Measurements from ENCODE around the gene SMYD2. TPM values are rescaled to one million over a fixed set of nuclear protein-coding genes. Genes with fewer than 3 reads are reported as not detected.
A peak's percentile ranks its signal among the peaks of the same experiment; 100 is the strongest.

SMYD2 gene
- total RNA-seq, 2 experiments from 2014 or later: 38.2 to 40.1 TPM

DNA sequence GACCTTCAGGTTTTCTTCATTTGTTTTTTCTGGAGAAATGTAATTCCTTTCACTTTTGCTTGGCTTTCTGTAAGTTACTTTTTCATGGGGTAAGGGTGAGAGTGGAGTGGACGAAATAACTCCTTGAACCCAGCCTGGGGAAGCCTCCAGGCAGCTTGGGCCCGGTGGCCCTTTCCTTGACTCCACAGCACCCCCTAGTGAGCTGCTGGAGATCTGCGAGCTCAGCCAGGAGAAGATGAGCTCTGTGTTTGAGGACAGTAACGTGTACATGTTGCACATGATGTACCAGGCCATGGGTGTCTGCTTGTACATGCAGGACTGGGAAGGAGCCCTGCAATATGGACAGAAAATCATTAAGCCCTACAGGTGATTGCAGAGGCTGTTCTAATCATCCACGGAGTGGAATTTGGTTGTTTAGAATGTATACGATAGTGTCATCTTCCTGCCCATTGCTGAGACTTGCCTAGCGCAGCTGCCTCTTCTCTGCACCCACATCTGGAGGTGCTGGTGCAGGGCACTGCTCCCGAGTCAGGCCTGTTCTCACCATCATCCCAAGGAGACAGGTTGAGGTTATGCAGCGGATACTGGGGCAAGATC lies 51.0 kb downstream of the SMYD2 start:
- Mint-ChIP-seq H3K9me3 (ENCODE audit: low read depth) (no peaks in the 10 kb centered on the region), H3K4me3 (no peak overlapping the region), H3K4me1 (peaks cover 3% of the 10 kb centered on the region), H3K36me3 (ENCODE audit: low read depth) (peaks cover 28% of the 10 kb centered on the region), H3K27me3 (no peaks in the 10 kb centered on the region), H3K27ac (no peak overlapping the region)
- ATAC-seq (peak; percentile 60), DNase-seq (peak; percentile 78)
- ChIA-PET CTCF (interaction anchor here (0.6 to 11.8 kb wide), 67 partner anchors 8 to 1192 kb away, joined by 3 to 342 read pairs (median 4); partner anchors contain the start of genes CENPF and SMYD2), POLR2A (no interaction called here)
- intact Hi-C loops (cut with DNase I, micrococcal nuclease): loop anchor here (1.0 to 5.0 kb wide), 5 partner anchors 118 to 1210 kb away; partner anchors contain the start of gene CENPF (in 1 of the 2)

- DNase-seq (peak; percentile 72), ATAC-seq (peak; percentile 21)
- Mint-ChIP-seq H3K27ac (no peak overlapping the region), H3K4me3 (no peak overlapping the region), H3K27me3 (no peaks in the 10 kb centered on the region), H3K4me1 (no peaks in the 10 kb centered on the region), H3K9me3 (ENCODE audit: low read depth) (no peaks in the 10 kb centered on the region), H3K36me3 (ENCODE audit: low read depth) (peaks cover 33% of the 10 kb centered on the region)
- CTCF ChIA-PET: interaction anchor here (0.6 to 11.8 kb wide), 42 partner anchors 9 to 1193 kb away, joined by 3 to 342 read pairs (median 4); partner anchors contain the start of gene SMYD2
- POLR2A ChIA-PET: interaction anchor here (0.6 kb wide), 1 partner anchor 161 kb away, joined by 3 read pairs; no protein-coding TSS in a partner anchor
- intact Hi-C loops (cut with DNase I, micrococcal nuclease): loop anchor here (1.0 to 5.0 kb wide), 6 partner anchors 119 to 1211 kb away; partner anchors contain the start of gene CENPF (in 1 of the 2)
Measured at GRCh38 chr1:214332946-214333798, 52.2 kb downstream of the SMYD2 start.

- no peaks in the 10 kb centered on the region for H3K27me3 Mint-ChIP-seq
- no peak overlapping the region for H3K27ac Mint-ChIP-seq
- ChIA-PET CTCF (interaction anchor here (0.5 to 1.9 kb wide), 5 partner anchors 10 to 249 kb away, joined by 3 to 6 read pairs (median 3); no protein-coding TSS in a partner anchor), POLR2A (no interaction called here)
- no peak for ATAC-seq
- no peaks in the 10 kb centered on the region for H3K9me3 Mint-ChIP-seq (ENCODE audit: low read depth)
- H3K36me3 Mint-ChIP-seq (ENCODE audit: low read depth): peaks cover 22% of the 10 kb centered on the region
- DNase-seq: no peak
- no peaks in the 10 kb centered on the region for H3K4me1 Mint-ChIP-seq
- intact Hi-C loops (cut with DNase I, micrococcal nuclease): no loop called here
- H3K4me3 Mint-ChIP-seq: no peak overlapping the region
Measured at GRCh38 chr1:214335567-214335966, 54.6 kb downstream of the SMYD2 start.

DNA sequence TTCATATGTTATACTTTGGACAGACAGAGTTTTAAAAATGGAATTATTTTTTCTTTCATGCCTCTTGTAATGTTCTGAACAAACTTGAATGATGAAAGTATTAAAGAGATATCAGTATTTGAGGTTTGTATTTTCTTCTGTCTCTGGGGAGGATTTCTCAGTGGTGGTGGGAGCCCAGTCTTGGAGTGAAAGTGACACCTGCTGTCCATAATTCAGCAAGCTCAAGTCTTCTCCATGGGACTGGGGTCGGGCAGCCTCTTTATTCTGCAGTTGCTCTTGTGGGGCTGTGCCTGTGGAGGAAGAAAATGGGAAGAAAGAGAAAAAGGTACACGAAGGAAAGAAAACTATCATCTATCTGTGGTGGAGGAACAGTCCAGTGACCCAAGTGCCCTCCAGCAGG lies 56.1 kb downstream of the SMYD2 start:
- CTCF ChIA-PET: interaction anchor here (1.2 to 1.9 kb wide), 2 partner anchors 12 to 248 kb away, joined by 4 to 6 read pairs; no protein-coding TSS in a partner anchor
- no peak for DNase-seq
- Mint-ChIP-seq H3K4me3 (no peak overlapping the region), H3K27ac (no peak overlapping the region), H3K27me3 (no peaks in the 10 kb centered on the region), H3K9me3 (ENCODE audit: low read depth) (no peaks in the 10 kb centered on the region), H3K4me1 (no peaks in the 10 kb centered on the region), H3K36me3 (ENCODE audit: low read depth) (peaks cover 22% of the 10 kb centered on the region)
- ATAC-seq: no peak
- POLR2A ChIA-PET: no interaction called here
- intact Hi-C loops (cut with DNase I, micrococcal nuclease): no loop called here

DNA sequence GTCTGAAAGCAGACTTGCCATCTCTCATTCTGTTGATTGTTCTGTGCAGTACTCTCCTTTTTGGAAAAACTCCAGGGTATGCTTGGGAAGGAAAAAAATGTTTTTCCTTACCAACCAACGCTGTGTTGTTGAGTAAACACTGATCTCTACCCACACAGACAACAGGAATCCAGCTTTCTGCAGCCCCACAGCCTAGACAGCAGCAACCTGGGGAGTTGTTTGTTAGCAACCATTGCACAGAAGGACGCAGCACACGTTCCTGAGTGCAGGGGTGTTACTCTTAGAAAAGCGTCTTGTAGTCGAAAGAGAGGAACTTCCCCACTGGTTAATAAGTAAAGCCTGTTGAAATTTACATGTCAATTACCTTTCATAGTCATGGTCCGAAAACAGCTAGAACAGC lies 56.6 kb downstream of the SMYD2 start:
- ATAC-seq (no peak), DNase-seq (no peak)
- H3K36me3 Mint-ChIP-seq (ENCODE audit: low read depth): peaks cover 27% of the 10 kb centered on the region
- peaks cover 1% of the 10 kb centered on the region for H3K9me3 Mint-ChIP-seq (ENCODE audit: low read depth)
- H3K4me1 Mint-ChIP-seq: no peaks in the 10 kb centered on the region
- intact Hi-C loops (cut with DNase I, micrococcal nuclease): no loop called here
- CTCF ChIA-PET: interaction anchor here (1.2 to 3.2 kb wide), 2 partner anchors 9 to 12 kb away, joined by 4 to 21 read pairs; no protein-coding TSS in a partner anchor
- no peaks in the 10 kb centered on the region for H3K27me3 Mint-ChIP-seq
- H3K27ac Mint-ChIP-seq: no peak overlapping the region
- POLR2A ChIA-PET: no interaction called here
- no peak overlapping the region for H3K4me3 Mint-ChIP-seq

- H3K9me3 Mint-ChIP-seq (ENCODE audit: low read depth): peaks cover 1% of the 10 kb centered on the region
- ChIA-PET POLR2A (no interaction called here), CTCF (interaction anchor here (1.2 to 3.6 kb wide), 3 partner anchors 9 to 247 kb away, joined by 4 to 21 read pairs (median 10); no protein-coding TSS in a partner anchor)
- ATAC-seq (no peak), DNase-seq (no peak)
- intact Hi-C loops (cut with DNase I, micrococcal nuclease): no loop called here
- no peaks in the 10 kb centered on the region for H3K27me3 Mint-ChIP-seq
- H3K4me1 Mint-ChIP-seq: no peaks in the 10 kb centered on the region
- H3K27ac Mint-ChIP-seq: no peak overlapping the region
- no peak overlapping the region for H3K4me3 Mint-ChIP-seq
- peaks cover 27% of the 10 kb centered on the region for H3K36me3 Mint-ChIP-seq (ENCODE audit: low read depth)
Measured at GRCh38 chr1:214338212-214338611, 57.3 kb downstream of the SMYD2 start.

- peaks cover 11% of the 10 kb centered on the region for H3K9me3 Mint-ChIP-seq (ENCODE audit: low read depth)
- CTCF ChIA-PET: interaction anchor here (3.6 kb wide), 1 partner anchor 243 kb away, joined by 10 read pairs; no protein-coding TSS in a partner anchor
Measured at GRCh38 chr1:214341459-214341858, 60.5 kb downstream of the SMYD2 start.

GRCh38 chr1:214341932-214342331 lies 61.0 kb downstream of the SMYD2 start:
- no peak overlapping the region for H3K27ac Mint-ChIP-seq
- peaks cover 36% of the 10 kb centered on the region for H3K36me3 Mint-ChIP-seq (ENCODE audit: low read depth)
- no peak overlapping the region for H3K4me3 Mint-ChIP-seq
- intact Hi-C loops (cut with DNase I, micrococcal nuclease): no loop called here
- H3K9me3 Mint-ChIP-seq (ENCODE audit: low read depth): peaks cover 11% of the 10 kb centered on the region
- no peak for DNase-seq
- no peaks in the 10 kb centered on the region for H3K27me3 Mint-ChIP-seq
- no peaks in the 10 kb centered on the region for H3K4me1 Mint-ChIP-seq
- ChIA-PET CTCF (interaction anchor here (1.0 to 3.6 kb wide), 2 partner anchors 11 to 243 kb away, joined by 5 to 10 read pairs; no protein-coding TSS in a partner anchor), POLR2A (no interaction called here)
- no peak for ATAC-seq

More at GRCh38 chr1:214341459-214341858, 60.5 kb downstream of the SMYD2 start:
- ATAC-seq (no peak), DNase-seq (no peak)
- no peak overlapping the region for H3K4me3 Mint-ChIP-seq
- no peak overlapping the region for H3K27ac Mint-ChIP-seq
- POLR2A ChIA-PET: no interaction called here
- H3K27me3 Mint-ChIP-seq: no peaks in the 10 kb centered on the region
- intact Hi-C loops (cut with DNase I, micrococcal nuclease): no loop called here
- peaks cover 41% of the 10 kb centered on the region for H3K36me3 Mint-ChIP-seq (ENCODE audit: low read depth)
- H3K4me1 Mint-ChIP-seq: no peaks in the 10 kb centered on the region

DNA sequence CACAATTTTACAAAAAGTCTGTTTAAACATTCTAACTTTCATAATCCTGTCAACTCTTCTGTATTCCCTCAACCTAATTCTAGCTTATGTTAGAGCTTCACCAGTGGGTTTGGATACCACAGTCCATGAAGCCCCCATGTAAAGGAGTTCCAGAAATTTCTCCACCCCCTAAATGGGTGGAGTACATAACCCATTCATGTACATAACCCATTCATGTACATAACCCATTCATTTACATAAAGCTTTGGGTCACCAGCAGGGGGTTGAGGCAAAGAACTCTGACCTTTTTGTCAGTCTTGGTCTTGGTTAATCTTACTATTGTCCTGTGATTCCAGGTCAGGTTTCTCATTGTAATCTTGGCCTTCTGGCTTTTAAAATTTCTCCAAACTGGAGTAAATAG lies 61.6 kb downstream of the SMYD2 start:
- Mint-ChIP-seq H3K9me3 (ENCODE audit: low read depth) (peaks cover 11% of the 10 kb centered on the region), H3K36me3 (ENCODE audit: low read depth) (peaks cover 36% of the 10 kb centered on the region), H3K4me3 (no peak overlapping the region), H3K4me1 (no peaks in the 10 kb centered on the region), H3K27ac (no peak overlapping the region), H3K27me3 (no peaks in the 10 kb centered on the region)
- intact Hi-C loops (cut with DNase I, micrococcal nuclease): no loop called here
- ChIA-PET POLR2A (interaction anchor here (0.7 kb wide), 1 partner anchor 240 kb away, joined by 3 read pairs; no protein-coding TSS in a partner anchor), CTCF (interaction anchor here (1.0 kb wide), 1 partner anchor 11 kb away, joined by 5 read pairs; no protein-coding TSS in a partner anchor)
- ATAC-seq: no peak
- no peak for DNase-seq

DNA sequence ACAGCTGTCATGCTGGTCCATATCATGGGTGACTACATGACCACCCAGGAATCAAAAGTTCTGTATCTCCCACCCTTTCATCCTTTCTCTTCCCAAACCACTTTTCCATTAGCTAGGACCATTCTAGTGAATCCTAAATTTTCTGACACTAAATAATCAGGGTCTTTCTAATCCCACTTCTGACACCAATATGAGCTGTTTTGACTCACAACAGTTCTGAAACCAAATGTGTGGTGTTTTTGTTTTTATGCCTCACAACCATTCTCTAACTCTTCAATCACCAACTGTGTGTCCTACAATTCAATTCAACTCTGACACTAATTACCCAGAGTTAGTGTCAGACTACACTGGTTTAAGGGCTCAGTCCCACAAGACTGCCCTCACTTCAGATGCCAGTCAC lies 63.9 kb downstream of the SMYD2 start:
- H3K4me3 Mint-ChIP-seq: no peak overlapping the region
- no peak overlapping the region for H3K27ac Mint-ChIP-seq
- POLR2A ChIA-PET: no interaction called here
- H3K36me3 Mint-ChIP-seq (ENCODE audit: low read depth): peaks cover 33% of the 10 kb centered on the region
- no peaks in the 10 kb centered on the region for H3K27me3 Mint-ChIP-seq
- peaks cover 11% of the 10 kb centered on the region for H3K9me3 Mint-ChIP-seq (ENCODE audit: low read depth)
- ATAC-seq: no peak
- no peaks in the 10 kb centered on the region for H3K4me1 Mint-ChIP-seq
- CTCF ChIA-PET: interaction anchor here (0.5 to 2.9 kb wide), 5 partner anchors 9 to 1348 kb away, joined by 3 to 23 read pairs (median 4); no protein-coding TSS in a partner anchor
- no peak for DNase-seq
- intact Hi-C loops (cut with DNase I, micrococcal nuclease): no loop called here

GRCh38 chr1:214349008-214349407 lies 68.0 kb downstream of the SMYD2 start:
- ATAC-seq (no peak), DNase-seq (no peak)
- Mint-ChIP-seq H3K4me3 (no peak overlapping the region), H3K27ac (no peak overlapping the region), H3K27me3 (no peaks in the 10 kb centered on the region), H3K36me3 (ENCODE audit: low read depth) (peaks cover 19% of the 10 kb centered on the region), H3K9me3 (ENCODE audit: low read depth) (peaks cover 9% of the 10 kb centered on the region), H3K4me1 (no peaks in the 10 kb centered on the region)
- ChIA-PET POLR2A (interaction anchor here (0.7 kb wide), 1 partner anchor 17 kb away, joined by 5 read pairs; no protein-coding TSS in a partner anchor), CTCF (interaction anchor here (0.9 to 2.2 kb wide), 5 partner anchors 11 to 288 kb away, joined by 3 to 8 read pairs (median 4); no protein-coding TSS in a partner anchor)
- intact Hi-C loops (cut with DNase I, micrococcal nuclease): no loop called here
